Natural killer cell (primary cell): ENCODE data around the gene MTARC2. TPM values are rescaled to one million over a fixed set of nuclear protein-coding genes. Genes with fewer than 3 reads are reported as not detected.

ENCODE experiments used
- ATAC-seq, 3 donors: fragments of 150-1000 bp in 2 of 3; fragments of 200-7000 bp in 1 of 3; cut with Tn5 transposase; 1 replicate in 1 of 3; 2 replicates in 2 of 3; pipeline ENCODE4 v1.10.0; 2021; ENCODE audit warnings: mild to moderate bottlenecking in 2 of 3, moderate library complexity in 2 of 3
- DNase-seq, 2 donors: peaks; one replicate each; pipeline versions ENCODE4 v3.0.0 to v3.0.0-alpha.2; 2013 to 2021; ENCODE audit warnings: mixed read lengths in 1 of 2
- H3K27ac ChIP-seq: one replicate; pipeline ENCODE4 v1.5.1; 2013; ENCODE audit warnings: mild to moderate bottlenecking, low read length
- H3K27me3 ChIP-seq: one replicate; pipeline ENCODE4 v1.6.1; 2013; ENCODE audit warnings: low read length; ENCODE audit not compliant: control insufficient read depth, insufficient read depth
- H3K36me3 ChIP-seq: one replicate; pipeline ENCODE4 v1.6.1; 2013; ENCODE audit warnings: low read length; ENCODE audit not compliant: control insufficient read depth, insufficient read depth
- H3K4me1 ChIP-seq: one replicate; pipeline ENCODE4 v1.6.1; 2013; ENCODE audit warnings: low read length; ENCODE audit not compliant: control insufficient read depth, insufficient read depth
- H3K4me3 ChIP-seq: one replicate; pipeline ENCODE4 v1.5.1; 2013; ENCODE audit warnings: low read length
- H3K9me3 ChIP-seq: one replicate; pipeline ENCODE4 v1.6.1; 2013; ENCODE audit warnings: low read length; ENCODE audit not compliant: control insufficient read depth, insufficient read depth
- H3K27ac Mint-ChIP-seq, 2 donors: one replicate each; pipeline ENCODE4 v1.8.0; 2022; ENCODE audit warnings: mild to moderate bottlenecking in 2 of 2, mixed read lengths in 2 of 2, moderate library complexity in 1 of 2
- H3K27me3 Mint-ChIP-seq, 2 donors: one replicate each; pipeline ENCODE4 v1.8.0; 2022; ENCODE audit warnings: low read depth in 2 of 2, mixed read lengths in 2 of 2
- H3K36me3 Mint-ChIP-seq: one replicate; pipeline ENCODE4 v1.8.0; 2022; ENCODE audit warnings: mixed read lengths
- H3K4me1 Mint-ChIP-seq, 2 donors: one replicate each; pipeline ENCODE4 v1.8.0; 2022; ENCODE audit warnings: mixed read lengths in 2 of 2
- H3K4me3 Mint-ChIP-seq: one replicate; pipeline ENCODE4 v1.8.0; 2022; ENCODE audit warnings: mild to moderate bottlenecking, moderate library complexity, mixed read lengths
- H3K9me3 Mint-ChIP-seq, 2 donors: one replicate each; pipeline ENCODE4 v1.8.0; 2022; ENCODE audit warnings: mixed read lengths in 2 of 2
- WGBS: methylation state at CpG from one replicate; pipeline ENCODE4 v1.1.7; 2013; ENCODE audit warnings: missing lambda C conversion rate; ENCODE audit not compliant: insufficient coverage; 5-methylcytosine and 5-hydroxymethylcytosine counted together
- intact Hi-C: fragments of 100-400 bp; cut with micrococcal nuclease; formaldehyde crosslinking; loops from one replicate; pipeline ENCODE4 v1.14.2; 2022
- total RNA-seq, 4 donors: library from RNA; stranded (reverse); fragments of 120-200 nt in 1 of 4; gene quantifications; one replicate each; pipeline versions ENCODE4 v1.2.3 to v1.2.4, GENCODE V29; 2013 to 2022
- TF ChIP-seq, protein P1 (sequence below): fragments of 200-600 bp; IDR thresholded peaks from one replicate; pipeline ENCODE4 v1.8.0; 2022; ENCODE audit warnings: antibody characterized with exemption

Gene MTARC2
- total RNA-seq, 3 donors from 2014 or later (not counting 1 experiment from before 2014, with no cell fraction given): 0.33 to 1.7 (median 0.45) TPM

DNA sequence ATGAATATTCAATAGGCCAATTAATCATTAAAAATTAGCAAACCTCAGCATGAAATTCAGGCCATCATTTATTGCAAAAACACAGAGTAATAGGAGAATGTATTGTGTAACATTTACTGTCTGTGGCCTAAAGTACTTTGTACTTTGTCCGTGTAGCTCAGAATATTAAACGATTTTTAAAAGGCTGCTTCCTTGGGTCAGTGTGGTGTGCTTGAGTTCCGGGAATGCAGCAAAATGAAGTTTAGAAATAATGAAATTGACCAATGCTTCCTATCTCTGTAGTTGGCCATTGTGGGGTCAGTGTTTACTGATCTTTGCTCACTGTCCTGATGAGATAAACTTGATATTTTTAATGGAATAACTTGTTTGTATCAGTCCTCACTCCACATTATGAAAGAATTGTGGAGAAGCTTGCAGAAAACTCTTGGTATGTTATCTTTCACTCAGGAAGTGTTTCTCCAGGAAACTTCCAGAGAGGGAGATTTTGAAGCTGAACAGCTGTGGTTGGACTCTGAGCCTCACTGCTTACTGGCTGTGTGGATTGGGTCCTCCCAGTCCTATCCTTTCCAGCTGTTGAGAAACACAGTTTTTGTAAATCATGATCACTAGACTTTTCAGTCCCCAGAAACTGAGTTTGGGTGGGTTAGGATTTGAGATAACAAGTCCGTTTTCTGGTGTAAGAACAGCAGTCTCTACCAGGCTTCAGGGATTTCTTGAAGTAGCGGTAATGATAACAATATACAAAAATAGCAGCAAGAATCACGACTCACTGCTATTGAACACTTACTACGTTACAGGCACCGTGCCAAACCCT lies 19.4 kb downstream of the MTARC2 start:
- Mint-ChIP-seq H3K27ac (no peak overlapping the region), H3K4me3 (no peak overlapping the region), H3K4me1 (no peaks in the 10 kb centered on the region), H3K9me3 (no peaks in the 10 kb centered on the region), H3K27me3 (peaks cover 0 to 3% of the 10 kb centered on the region in 2 donors), H3K36me3 (no peaks in the 10 kb centered on the region)
- Histone ChIP-seq H3K36me3 (no peaks in the 10 kb centered on the region), H3K4me1 (no peaks in the 10 kb centered on the region), H3K27ac (no peak overlapping the region), H3K27me3 (no peaks in the 10 kb centered on the region), H3K4me3 (no peak overlapping the region), H3K9me3 (no peaks in the 10 kb centered on the region)
- intact Hi-C loops: no loop called here
- no peak for DNase-seq
- no peak for ATAC-seq
- 75% methylated on average over 8 of the region's 8 CpGs for WGBS
- TF ChIP-seq, protein P1, sequence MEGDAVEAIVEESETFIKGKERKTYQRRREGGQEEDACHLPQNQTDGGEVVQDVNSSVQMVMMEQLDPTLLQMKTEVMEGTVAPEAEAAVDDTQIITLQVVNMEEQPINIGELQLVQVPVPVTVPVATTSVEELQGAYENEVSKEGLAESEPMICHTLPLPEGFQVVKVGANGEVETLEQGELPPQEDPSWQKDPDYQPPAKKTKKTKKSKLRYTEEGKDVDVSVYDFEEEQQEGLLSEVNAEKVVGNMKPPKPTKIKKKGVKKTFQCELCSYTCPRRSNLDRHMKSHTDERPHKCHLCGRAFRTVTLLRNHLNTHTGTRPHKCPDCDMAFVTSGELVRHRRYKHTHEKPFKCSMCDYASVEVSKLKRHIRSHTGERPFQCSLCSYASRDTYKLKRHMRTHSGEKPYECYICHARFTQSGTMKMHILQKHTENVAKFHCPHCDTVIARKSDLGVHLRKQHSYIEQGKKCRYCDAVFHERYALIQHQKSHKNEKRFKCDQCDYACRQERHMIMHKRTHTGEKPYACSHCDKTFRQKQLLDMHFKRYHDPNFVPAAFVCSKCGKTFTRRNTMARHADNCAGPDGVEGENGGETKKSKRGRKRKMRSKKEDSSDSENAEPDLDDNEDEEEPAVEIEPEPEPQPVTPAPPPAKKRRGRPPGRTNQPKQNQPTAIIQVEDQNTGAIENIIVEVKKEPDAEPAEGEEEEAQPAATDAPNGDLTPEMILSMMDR: no peak

DNA sequence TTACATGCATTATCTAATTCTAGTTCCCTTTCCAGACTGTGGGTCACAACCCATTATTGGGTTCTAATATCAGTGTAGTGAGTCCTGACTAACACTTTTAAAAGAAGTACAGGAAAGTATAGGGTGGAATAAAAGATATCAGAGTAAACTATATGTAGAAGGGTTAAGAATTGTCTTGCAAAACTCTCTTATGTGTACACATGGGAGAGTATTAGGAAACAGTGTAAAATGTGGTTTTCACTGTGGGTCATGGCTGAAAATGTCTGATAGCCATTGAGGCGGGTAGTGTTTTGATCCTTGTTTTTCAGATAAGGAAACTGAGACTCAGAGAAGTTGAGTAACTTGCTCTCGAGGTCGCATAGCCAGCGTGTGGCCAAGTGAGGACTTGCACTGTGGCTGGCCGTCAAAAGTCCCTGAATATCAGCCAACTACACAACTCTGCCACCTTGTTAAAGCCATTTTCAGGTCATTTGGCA lies 20.0 kb downstream of the MTARC2 start:
- TF ChIP-seq, protein P1: no peak
- H3K27me3 Mint-ChIP-seq: peaks cover 0 to 3% of the 10 kb centered on the region in 2 donors
- Histone ChIP-seq H3K27ac (no peak overlapping the region), H3K4me3 (no peak overlapping the region), H3K9me3 (no peaks in the 10 kb centered on the region), H3K4me1 (no peaks in the 10 kb centered on the region), H3K36me3 (no peaks in the 10 kb centered on the region), H3K27me3 (no peaks in the 10 kb centered on the region)
- DNase-seq: no peak
- no peaks in the 10 kb centered on the region for H3K4me1 Mint-ChIP-seq
- H3K27ac Mint-ChIP-seq: no peak overlapping the region
- WGBS: 73% methylated on average over 5 of the region's 5 CpGs
- intact Hi-C loops: no loop called here
- no peak overlapping the region for H3K4me3 Mint-ChIP-seq
- H3K36me3 Mint-ChIP-seq: no peaks in the 10 kb centered on the region
- peak in 1 of 3 donors; percentile 43 for ATAC-seq
- H3K9me3 Mint-ChIP-seq: no peaks in the 10 kb centered on the region

DNA sequence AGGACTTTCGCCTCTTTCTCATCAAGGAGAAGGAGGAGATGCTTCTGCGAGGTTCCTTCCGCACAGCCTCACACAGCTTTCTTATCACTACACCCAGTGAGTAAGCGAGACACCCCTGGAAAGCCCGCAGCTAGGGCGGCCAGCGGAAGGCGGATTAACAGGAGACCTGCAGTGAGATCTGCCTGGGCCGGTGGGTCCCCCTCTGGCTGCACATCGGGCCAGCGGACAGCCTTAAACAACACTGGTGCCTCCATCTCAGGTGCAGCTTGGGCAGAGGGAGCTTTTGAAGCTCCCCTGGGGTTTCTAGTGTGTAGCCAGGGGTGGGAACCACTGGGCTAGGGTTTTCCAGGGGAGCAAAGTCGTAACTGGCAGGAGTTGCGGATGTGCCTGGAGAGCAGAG lies 21.1 kb downstream of the MTARC2 start:
- Mint-ChIP-seq H3K36me3 (no peaks in the 10 kb centered on the region), H3K4me3 (no peak overlapping the region), H3K4me1 (no peaks in the 10 kb centered on the region), H3K27me3 (peaks cover 0 to 3% of the 10 kb centered on the region in 2 donors), H3K9me3 (no peaks in the 10 kb centered on the region), H3K27ac (no peak overlapping the region)
- H3K27ac ChIP-seq: no peak overlapping the region
- H3K27me3 ChIP-seq: no peaks in the 10 kb centered on the region
- 91% methylated on average over 13 of the region's 13 CpGs for WGBS
- TF ChIP-seq, protein P1: no peak
- ATAC-seq (no peak), DNase-seq (no peak)
- H3K4me3 ChIP-seq: no peak overlapping the region
- no peaks in the 10 kb centered on the region for H3K36me3 ChIP-seq
- no peaks in the 10 kb centered on the region for H3K4me1 ChIP-seq
- H3K9me3 ChIP-seq: no peaks in the 10 kb centered on the region
- intact Hi-C loops: no loop called here
